Measurements from ENCODE around the gene COL13A1. TPM values are rescaled to one million over a fixed set of nuclear protein-coding genes. Genes with fewer than 3 reads are reported as not detected.

The COL13A1 gene
- total RNA-seq, 6 experiments from 2014 or later = 33.5 to 46.6 (median 38.1) TPM

DNA sequence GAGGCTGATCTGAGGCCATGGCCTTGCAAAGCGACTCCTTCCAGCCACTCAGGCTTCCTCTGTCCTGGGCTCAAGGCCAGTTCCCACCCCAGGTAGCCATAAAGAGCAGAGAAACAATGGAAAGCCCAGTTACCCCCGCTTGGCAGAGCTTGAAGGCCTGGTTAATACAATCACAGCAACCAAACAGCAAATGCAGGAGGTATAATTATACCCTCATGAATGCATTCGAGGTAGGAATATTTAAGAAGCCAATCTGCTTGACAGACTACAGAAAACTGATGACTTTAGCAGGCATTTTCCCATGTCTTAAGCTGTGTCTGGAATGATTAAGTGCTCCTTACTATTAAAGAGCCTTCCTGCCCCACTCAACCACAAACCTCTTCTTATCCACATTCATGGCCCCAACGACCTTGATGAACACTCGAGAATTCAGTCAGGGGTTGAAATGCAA, 136.9 kb downstream of the COL13A1 start:
- no peaks in the 10 kb centered on the region; the same call in 1 of the 2 replicates for H3K27me3 Mint-ChIP-seq (ENCODE audit: insufficient read depth)
- no peak overlapping the region for H3K27ac Mint-ChIP-seq
- TF ChIP-seq, protein P1, sequence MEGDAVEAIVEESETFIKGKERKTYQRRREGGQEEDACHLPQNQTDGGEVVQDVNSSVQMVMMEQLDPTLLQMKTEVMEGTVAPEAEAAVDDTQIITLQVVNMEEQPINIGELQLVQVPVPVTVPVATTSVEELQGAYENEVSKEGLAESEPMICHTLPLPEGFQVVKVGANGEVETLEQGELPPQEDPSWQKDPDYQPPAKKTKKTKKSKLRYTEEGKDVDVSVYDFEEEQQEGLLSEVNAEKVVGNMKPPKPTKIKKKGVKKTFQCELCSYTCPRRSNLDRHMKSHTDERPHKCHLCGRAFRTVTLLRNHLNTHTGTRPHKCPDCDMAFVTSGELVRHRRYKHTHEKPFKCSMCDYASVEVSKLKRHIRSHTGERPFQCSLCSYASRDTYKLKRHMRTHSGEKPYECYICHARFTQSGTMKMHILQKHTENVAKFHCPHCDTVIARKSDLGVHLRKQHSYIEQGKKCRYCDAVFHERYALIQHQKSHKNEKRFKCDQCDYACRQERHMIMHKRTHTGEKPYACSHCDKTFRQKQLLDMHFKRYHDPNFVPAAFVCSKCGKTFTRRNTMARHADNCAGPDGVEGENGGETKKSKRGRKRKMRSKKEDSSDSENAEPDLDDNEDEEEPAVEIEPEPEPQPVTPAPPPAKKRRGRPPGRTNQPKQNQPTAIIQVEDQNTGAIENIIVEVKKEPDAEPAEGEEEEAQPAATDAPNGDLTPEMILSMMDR (IDR thresholded peaks at IDR 0.05) = no peak
- H3K36me3 Mint-ChIP-seq (ENCODE audit: low read depth) = peaks cover 21% of the 10 kb centered on the region
- no peaks in the 10 kb centered on the region for H3K4me1 Mint-ChIP-seq (ENCODE audit: low read depth)
- DNase-seq = no peak
- H3K9me3 Mint-ChIP-seq = no peaks in the 10 kb centered on the region
- H3K4me3 Mint-ChIP-seq = no peak overlapping the region

DNA sequence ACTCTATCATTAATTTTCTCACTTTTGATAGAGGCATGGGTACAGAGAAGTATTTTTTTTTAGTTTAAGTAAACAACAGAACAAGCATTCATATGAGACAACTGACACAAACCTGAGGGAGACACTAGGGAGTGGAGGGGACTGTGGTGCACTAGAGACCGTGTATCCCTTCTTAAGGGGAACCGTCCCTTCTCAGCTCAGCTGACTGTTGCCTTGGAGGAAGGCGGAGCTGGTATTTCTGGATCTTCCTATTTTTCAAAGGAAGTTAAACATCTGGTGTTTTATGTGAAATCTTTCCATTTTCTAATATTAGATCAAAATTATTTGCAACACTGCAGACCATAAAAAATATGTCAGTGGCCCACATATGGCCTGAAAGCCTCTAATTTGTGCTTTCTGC, 137.4 kb downstream of the COL13A1 start:
- Mint-ChIP-seq H3K9me3 (no peaks in the 10 kb centered on the region), H3K4me3 (no peak overlapping the region), H3K4me1 (ENCODE audit: low read depth) (no peaks in the 10 kb centered on the region), H3K27ac (no peak overlapping the region), H3K27me3 (ENCODE audit: insufficient read depth) (no peaks in the 10 kb centered on the region; the same call in 1 of the 2 replicates), H3K36me3 (ENCODE audit: low read depth) (peaks cover 21% of the 10 kb centered on the region)
- TF ChIP-seq, protein P1 (IDR thresholded peaks at IDR 0.05) = no peak
- DNase-seq = no peak

DNA sequence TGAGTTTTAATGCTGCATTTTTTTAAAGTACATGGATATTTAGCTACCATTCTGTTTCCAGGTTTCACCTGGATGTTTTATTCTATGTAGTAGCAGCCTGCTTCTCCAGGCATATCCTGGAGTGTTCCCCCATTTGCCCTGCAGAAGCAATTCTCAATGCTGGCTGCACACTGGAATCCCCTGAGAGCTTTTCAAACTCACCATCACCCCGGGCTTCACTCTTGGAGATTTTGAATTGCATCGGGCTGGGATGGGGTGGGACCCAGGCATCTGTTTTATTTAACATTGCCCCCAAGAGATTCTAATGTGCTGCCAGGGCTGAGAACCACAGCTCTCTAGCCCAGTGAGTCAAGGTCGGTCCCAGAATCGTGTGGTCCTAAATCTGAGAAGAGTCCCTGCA, 137.8 kb downstream of the COL13A1 start:
- no peak for DNase-seq
- TF ChIP-seq, protein P1 (IDR thresholded peaks at IDR 0.05) = no peak
- no peaks in the 10 kb centered on the region; the same call in 1 of the 2 replicates for H3K27me3 Mint-ChIP-seq (ENCODE audit: insufficient read depth)
- H3K27ac Mint-ChIP-seq = no peak overlapping the region
- H3K4me3 Mint-ChIP-seq = no peak overlapping the region
- H3K4me1 Mint-ChIP-seq (ENCODE audit: low read depth) = no peaks in the 10 kb centered on the region
- no peaks in the 10 kb centered on the region for H3K9me3 Mint-ChIP-seq
- peaks cover 21% of the 10 kb centered on the region for H3K36me3 Mint-ChIP-seq (ENCODE audit: low read depth)

DNA sequence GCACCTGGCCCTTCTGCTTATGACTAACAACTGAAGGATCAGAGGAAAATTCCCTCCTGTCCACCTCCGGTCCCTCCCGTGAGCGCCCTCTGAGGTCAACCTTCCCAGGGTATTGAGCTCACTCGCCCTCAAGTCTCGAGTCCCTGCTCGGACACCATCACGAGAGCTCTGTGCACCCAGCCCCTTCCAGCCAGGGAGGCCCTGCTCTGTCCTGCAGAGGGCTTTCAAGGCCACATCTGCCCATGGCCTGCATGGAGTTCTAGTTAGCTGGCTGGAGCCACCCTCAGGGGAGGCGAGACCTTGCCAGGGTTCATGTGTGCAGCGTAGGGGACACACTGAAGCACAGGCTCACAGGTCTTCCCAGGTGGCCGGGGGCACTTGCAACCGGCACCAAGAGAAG, 140.0 kb downstream of the COL13A1 start:
- H3K27ac Mint-ChIP-seq = no peak overlapping the region

DNA sequence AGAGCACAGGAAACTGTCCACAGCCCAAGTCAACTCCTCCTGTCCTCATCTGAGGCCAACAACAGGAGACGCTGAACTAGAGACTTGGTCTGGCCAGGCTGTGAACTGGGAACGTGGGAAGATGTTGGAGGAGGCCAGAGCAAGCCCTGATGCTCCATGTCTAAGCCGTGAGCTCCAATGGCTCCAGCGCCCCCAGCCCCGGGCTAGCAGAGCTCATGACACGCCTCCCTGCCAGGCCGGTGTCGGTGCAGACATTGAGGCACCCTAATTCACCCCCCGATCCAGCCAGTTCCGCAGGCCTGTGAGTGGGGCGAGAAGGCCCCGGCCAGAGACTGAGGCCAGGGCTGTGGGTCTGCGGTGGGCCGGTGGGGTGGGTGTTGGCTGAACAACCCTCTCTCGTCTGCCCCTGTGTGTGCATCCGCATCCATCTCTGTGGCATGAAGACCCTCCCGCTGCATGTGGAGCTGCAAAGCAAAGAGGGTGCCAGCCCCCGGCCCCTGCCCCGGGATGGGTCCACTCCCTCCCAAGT, 141.7 kb downstream of the COL13A1 start:
- TF ChIP-seq, protein P1 (IDR thresholded peaks at IDR 0.05) = no peak
- Mint-ChIP-seq H3K4me3 (no peak overlapping the region), H3K4me1 (ENCODE audit: low read depth) (no peaks in the 10 kb centered on the region), H3K27me3 (ENCODE audit: insufficient read depth) (no peaks in the 10 kb centered on the region; the same call in 1 of the 2 replicates), H3K36me3 (ENCODE audit: low read depth) (peaks cover 21% of the 10 kb centered on the region), H3K27ac (no peak overlapping the region), H3K9me3 (no peaks in the 10 kb centered on the region)
- DNase-seq = no peak

More for the DNA sequence above, 140.0 kb downstream of the COL13A1 start:
- TF ChIP-seq, protein P1 (IDR thresholded peaks at IDR 0.05) = no peak
- H3K9me3 Mint-ChIP-seq = no peaks in the 10 kb centered on the region
- no peaks in the 10 kb centered on the region; the same call in 1 of the 2 replicates for H3K27me3 Mint-ChIP-seq (ENCODE audit: insufficient read depth)
- H3K4me1 Mint-ChIP-seq (ENCODE audit: low read depth) = no peaks in the 10 kb centered on the region
- peaks cover 21% of the 10 kb centered on the region for H3K36me3 Mint-ChIP-seq (ENCODE audit: low read depth)
- no peak for DNase-seq
- H3K4me3 Mint-ChIP-seq = no peak overlapping the region
